Cardiac septum (tissue), 1 donor: ENCODE results near the gene DRAM1. TPM values are rescaled to one million over a fixed set of nuclear protein-coding genes. Genes with fewer than 3 reads are reported as not detected.

Source experiments
- DNase-seq: peaks from one replicate; pipeline ENCODE4 v3.0.0-alpha.2; 2020; ENCODE audit warnings: low spot score
- intact Hi-C: fragments of 100-400 bp; cut with DNase I; formaldehyde crosslinking; loops from one replicate; pipeline ENCODE4 v1.14.0; 2022
- total RNA-seq: library from RNA; stranded (reverse); fragmentation: NEBNext Ultra II Directional; extraction: Animal tissue kit (Norgen Biotek cat#: 25700); gene quantifications from one replicate; pipeline ENCODE4 v1.2.1, GENCODE V29; 2021
- donor health status: DM: no; HTN: no; CAD: no.

Gene DRAM1
- total RNA-seq, 1 donor from 2014 or later: 5.4 TPM

GRCh38 chr12:101962486-101962885 is 85.1 kb downstream of the DRAM1 start:
- intact Hi-C loops: no loop called here
- no peak for DNase-seq

GRCh38 chr12:101963697-101964096 is 86.3 kb downstream of the DRAM1 start:
- intact Hi-C loops: no loop called here
- no peak for DNase-seq

GRCh38 chr12:101966496-101966895 is 89.1 kb downstream of the DRAM1 start:
- intact Hi-C loops: no loop called here
- no peak for DNase-seq

GRCh38 chr12:101967506-101967905 is 90.1 kb downstream of the DRAM1 start:
- no peak for DNase-seq
- intact Hi-C loops: no loop called here

GRCh38 chr12:101968770-101969169 is 91.4 kb downstream of the DRAM1 start:
- intact Hi-C loops: no loop called here
- no peak for DNase-seq

Other genes starting within 250 kb of the DRAM1 start
- 86.1 TPM for gene CHPT1, start 179.9 kb upstream of the DRAM1 start, total RNA-seq
- gene SYCP3, start 138.1 kb upstream of the DRAM1 start, total RNA-seq: not detected
- gene GNPTAB, start 46.6 kb upstream of the DRAM1 start, total RNA-seq: 47.9 TPM
- gene WASHC3, start 184.4 kb downstream of the DRAM1 start, total RNA-seq: 38.5 TPM
- gene NUP37, start 242.5 kb downstream of the DRAM1 start, total RNA-seq: 16.0 TPM
- 0.51 TPM for gene PARPBP, start 242.6 kb downstream of the DRAM1 start, total RNA-seq